ENCODE results near the gene PNRC2. TPM values are rescaled to one million over a fixed set of nuclear protein-coding genes. Genes with fewer than 3 reads are reported as not detected.
A peak's percentile ranks its signal among the peaks of the same experiment; 100 is the strongest.
"Not testable (repeated sequence)": the region's sequence is repeated elsewhere in the genome, so short reads cannot be mapped to it uniquely, and the experiment has no call there.

PNRC2 gene
- total RNA-seq, 1 donor from 2014 or later: 98.7 TPM

- DNase-seq: no peak
Measured at GRCh38 chr1:23953020-23953419, 6.6 kb upstream of the PNRC2 start.

GRCh38 chr1:23957096-23957495 lies 2.5 kb upstream of the PNRC2 start:
- no peak for DNase-seq

- DNase-seq: not testable (repeated sequence)
Measured at GRCh38 chr1:23958040-23958809, 1.4 kb upstream of the PNRC2 start.

GRCh38 chr1:23958810-23959460 lies 693 bp upstream of the PNRC2 start:
- DNase-seq: peak; percentile 55

- DNase-seq: no peak
Measured at GRCh38 chr1:23960291-23961020, 828 bp downstream of the PNRC2 start.

GRCh38 chr1:23963617-23964234 lies 4.1 kb downstream of the PNRC2 start:
- no peak for DNase-seq

GRCh38 chr1:23964235-23964668 lies 4.6 kb downstream of the PNRC2 start:
- DNase-seq: no peak

GRCh38 chr1:23964790-23965740 lies 5.4 kb downstream of the PNRC2 start:
- DNase-seq: no peak

- DNase-seq: no peak
Measured at GRCh38 chr1:23966973-23967493, 7.4 kb downstream of the PNRC2 start.

- no peak for DNase-seq
Measured at GRCh38 chr1:23967871-23968270, 8.2 kb downstream of the PNRC2 start.

GRCh38 chr1:23977187-23977853 lies 17.7 kb downstream of the PNRC2 start:
- DNase-seq: no peak

- no peak for DNase-seq
Measured at GRCh38 chr1:23977854-23978191, 18.2 kb downstream of the PNRC2 start.

- DNase-seq: no peak
Measured at GRCh38 chr1:23978805-23979204, 19.2 kb downstream of the PNRC2 start.

- no peak for DNase-seq
Measured at GRCh38 chr1:23979387-23979880, 19.8 kb downstream of the PNRC2 start.

GRCh38 chr1:23979881-23980727 lies 20.5 kb downstream of the PNRC2 start, which contains the start of gene SRSF10:
Gene SRSF10 (minus strand): TSS chr1:23980327. CDS start chr1:23980255, 72 bp downstream.
- peak; percentile 96 for DNase-seq

- DNase-seq: no peak
Measured at GRCh38 chr1:23980728-23981070, 21.1 kb downstream of the PNRC2 start.

GRCh38 chr1:23984417-23985186 lies 25.0 kb downstream of the PNRC2 start:
- DNase-seq: no peak

GRCh38 chr1:23987038-23987437 lies 27.4 kb downstream of the PNRC2 start:
- DNase-seq: not testable (repeated sequence)

- DNase-seq: no peak
Measured at GRCh38 chr1:23989263-23989662, 29.6 kb downstream of the PNRC2 start.
